GM18519 (cell line): ENCODE data around the gene RAB8B.

Source experiments
- ATAC-seq: cut with Tn5 transposase; IDR thresholded peaks from one replicate; pipeline ENCODE4 v1.9.1; 2021; ENCODE audit warnings: mild to moderate bottlenecking, moderate library complexity; ENCODE audit not compliant: unreplicated experiment, low FRiP score

RAB8B gene

DNA sequence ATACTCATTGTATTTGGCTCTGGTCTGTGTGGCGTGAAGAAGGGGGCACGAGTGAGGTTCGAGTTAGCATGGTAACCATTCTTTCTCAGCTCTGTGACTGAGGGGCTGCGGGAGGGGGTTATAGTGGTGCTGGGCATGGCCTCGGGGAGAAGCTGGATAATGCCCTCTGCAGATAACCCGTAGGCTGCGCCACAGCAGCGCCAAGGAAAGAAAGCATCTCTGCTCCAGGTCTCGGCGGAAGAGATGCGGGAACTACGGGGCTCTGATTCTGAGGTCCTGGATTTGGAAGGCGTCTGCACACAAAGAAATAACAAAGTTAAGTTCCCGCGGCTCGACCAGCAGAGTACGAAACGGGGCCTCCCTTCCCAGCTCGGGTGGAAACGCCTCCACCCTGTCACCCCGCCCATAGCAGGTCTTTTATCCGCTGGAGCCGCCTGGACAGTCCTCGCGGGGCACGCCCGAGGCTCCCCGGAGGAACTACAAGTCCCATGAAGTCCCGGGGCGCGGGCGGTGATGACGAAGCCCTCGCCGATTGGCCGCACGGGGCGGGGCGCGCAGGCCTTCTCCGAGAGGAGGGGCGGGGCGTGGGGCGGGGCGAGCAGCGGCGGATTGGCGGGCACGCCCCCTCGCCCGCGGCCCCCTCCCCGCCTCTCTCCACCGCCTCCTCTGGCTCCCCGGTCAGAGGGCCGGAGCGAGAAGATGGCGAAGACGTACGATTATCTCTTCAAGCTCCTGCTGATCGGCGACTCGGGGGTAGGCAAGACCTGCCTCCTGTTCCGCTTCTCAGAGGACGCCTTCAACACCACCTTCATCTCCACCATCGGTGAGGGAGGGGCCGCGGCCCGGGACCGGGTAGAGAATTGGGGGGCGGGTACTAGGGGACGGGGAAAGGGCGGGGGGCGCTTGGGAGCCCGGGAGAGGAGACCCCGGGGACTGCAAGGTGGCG lies at the start of gene RAB8B:
RAB8B (plus strand) TSS at position 681 of the 946 bp plus-strand sequence; CDS start at position 700, 19 bp downstream.
- peak; percentile 50 for ATAC-seq

DNA sequence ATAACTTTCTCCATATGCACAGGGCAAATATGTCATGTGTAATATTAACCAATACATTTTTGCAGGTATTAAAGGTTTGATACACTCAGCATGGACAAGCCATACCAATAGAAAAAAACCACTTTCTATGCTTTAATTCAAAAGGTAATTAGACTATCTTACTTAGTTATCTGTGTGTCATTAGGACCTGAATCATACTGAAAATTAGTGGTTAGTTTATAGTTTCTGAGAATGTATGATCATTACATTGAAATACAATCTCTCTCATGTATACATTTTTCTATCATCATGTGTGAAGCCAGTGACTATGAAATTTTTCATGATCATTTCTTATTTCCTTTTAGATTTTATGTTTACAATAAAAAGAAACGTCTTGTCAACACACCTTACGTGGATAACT lies 48.5 kb upstream of the RAB8B start:
- ATAC-seq, result no peak

DNA sequence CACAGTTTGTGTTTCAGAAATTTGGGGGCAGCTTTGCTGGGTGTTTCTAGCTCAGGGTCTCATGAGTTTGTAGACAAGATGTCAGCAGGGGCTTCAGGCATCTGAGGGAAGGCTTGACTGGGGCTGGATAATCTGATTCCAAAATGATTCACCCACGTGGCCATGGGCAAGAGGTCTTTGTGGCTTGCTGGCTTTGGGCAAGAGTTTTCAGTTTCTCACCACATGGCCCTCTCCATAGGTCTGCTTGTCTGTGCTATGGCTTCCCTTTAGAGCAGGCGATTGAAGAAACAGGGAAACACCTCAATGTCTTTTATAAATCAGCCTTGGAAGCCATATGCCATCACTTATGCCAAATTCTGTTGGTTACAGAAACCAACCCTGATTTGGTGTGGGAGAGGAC lies 44.0 kb upstream of the RAB8B start:
- no peak for ATAC-seq

DNA sequence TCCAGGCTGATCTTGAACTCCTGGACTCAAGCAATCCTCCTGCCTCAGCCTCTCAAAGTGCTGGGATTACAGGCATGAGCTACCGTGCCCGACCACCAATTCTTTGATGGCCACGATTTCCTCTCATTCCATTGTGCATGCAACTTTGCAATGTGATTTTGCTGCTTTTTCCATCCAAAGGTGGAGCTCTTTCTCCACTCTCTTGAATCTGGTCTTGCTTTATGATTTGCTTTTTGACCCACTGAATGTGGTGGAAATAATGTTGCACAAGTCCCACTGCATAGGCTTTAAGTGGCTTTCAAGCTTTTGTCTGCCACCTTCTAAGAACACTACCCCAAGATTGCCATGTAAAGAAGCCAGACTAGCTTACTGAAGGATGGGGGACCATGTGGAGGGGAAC lies 42.7 kb upstream of the RAB8B start:
- no peak for ATAC-seq

DNA sequence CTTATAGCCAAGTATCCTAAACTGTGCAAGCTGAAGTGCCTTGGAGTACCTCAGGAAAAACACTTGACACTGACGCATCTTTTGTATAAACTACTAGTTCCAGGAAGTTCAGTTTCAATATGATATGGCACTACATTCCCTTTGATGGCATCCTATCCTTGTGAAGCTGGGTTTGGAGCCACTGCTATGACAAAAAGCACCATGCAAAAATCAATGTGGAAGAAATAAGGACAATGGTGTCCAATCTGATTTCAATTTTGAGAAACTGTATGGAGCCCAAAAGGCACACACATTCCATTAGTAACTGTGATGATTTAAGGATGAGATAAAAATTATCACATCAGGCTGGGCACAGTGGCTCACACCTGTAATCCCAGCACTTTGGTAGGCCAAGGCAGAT lies 37.7 kb upstream of the RAB8B start:
- ATAC-seq, result no peak

DNA sequence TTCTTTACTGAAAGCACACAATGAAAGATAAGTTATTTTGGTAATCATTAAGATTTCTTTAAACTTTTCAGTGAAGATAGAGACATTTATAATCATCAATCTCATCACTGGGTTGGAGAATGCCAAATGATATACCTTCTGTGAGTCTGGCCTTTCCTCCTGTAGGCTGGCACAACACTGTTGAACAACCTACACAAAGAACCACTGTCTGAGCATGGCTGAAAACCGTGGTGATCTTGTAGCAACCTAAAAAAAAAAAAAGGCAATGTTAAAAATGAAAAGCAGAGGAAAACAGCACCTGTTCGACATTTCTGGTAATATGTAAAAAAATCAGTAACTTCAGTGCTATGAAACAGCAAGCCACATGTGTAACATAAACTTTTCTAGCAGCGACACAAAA lies 33.9 kb upstream of the RAB8B start:
- ATAC-seq, result no peak

DNA sequence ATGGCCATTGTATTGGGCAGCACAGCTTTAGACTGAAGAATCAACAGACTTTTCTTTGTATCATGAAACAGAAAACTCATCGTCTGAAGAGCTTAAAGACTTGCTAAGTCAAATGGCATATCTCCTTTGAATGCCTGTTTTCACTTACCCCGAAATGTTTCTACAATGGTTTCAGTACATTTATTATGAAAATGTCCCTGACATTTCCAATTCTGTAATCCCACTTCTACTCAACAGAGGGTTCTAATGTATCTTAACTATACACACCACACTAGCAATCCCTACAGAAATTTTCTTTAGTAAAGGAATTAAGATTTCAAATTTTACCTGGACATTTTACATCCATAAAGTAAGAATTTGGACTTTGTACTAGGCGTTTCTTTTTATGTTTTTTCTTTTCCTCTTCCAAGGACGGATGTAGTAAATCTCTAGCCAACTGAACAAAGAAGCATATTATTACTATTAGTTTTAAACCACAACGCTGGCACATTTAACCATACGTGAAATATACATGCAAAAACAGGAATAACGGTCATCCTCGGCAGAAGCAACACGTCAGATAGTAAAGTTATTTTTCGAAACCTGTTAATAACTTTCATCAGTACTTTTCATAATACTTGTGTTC lies 33.2 kb upstream of the RAB8B start:
- ATAC-seq, result no peak

DNA sequence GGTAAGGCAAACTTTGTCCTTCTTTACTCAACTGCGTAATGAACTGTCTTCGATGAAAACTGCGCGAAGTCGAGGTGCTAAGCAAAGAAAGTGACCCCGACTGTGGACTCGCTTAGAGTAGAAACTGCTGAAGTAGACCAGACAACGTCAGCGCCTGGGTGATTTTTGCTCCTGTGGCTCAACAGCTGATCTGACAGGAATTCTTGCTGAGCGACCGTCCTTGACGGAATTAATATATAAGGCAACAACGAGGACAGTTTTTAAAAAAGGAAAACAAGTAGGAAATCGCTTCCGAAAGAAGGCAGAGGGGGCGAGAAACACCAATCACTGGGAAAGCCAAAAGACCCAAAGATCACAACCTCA lies 32.7 kb upstream of the RAB8B start:
- ATAC-seq, result no peak

DNA sequence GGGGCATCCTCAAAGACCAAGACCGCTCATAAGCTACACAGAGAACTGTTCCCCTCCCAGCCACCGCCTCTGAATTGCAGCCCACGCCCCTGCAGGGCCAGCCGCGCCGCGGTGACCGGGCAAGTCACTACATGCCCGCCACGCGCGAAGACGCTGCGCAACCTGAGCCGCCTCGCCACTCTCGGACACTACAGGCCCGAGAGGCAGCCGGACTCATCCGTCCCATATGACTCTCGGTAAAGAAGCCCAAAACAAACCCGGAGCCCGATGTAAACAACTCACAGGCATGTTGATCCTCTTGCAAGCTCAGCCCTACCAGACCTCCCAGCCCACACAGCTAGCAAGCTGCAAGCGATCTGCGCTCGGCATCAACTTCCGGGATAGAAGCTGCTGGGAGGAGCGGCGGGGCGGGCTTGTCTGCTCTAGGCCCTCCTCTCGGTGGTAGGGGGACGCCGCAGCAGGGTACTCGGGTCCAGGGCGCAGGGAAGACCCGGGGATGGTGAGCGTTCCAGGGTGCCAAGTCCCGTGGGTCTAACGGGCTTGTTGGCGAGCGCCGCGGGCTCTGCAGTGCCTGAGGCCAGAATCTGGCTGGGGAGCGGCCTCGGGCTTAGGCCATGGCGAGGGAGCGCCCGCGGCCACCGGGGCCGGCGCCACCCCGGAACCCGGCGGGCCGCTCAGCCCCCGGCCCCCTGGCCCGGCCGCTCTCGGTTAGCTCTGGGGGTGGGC lies 32.1 kb upstream of the RAB8B start, which contains the start of gene RPS27L:
RPS27L (minus strand) TSS at position 360 of the 726 bp plus-strand sequence; CDS start at position 288, 72 bp downstream.
- ATAC-seq, result peak; percentile 70

DNA sequence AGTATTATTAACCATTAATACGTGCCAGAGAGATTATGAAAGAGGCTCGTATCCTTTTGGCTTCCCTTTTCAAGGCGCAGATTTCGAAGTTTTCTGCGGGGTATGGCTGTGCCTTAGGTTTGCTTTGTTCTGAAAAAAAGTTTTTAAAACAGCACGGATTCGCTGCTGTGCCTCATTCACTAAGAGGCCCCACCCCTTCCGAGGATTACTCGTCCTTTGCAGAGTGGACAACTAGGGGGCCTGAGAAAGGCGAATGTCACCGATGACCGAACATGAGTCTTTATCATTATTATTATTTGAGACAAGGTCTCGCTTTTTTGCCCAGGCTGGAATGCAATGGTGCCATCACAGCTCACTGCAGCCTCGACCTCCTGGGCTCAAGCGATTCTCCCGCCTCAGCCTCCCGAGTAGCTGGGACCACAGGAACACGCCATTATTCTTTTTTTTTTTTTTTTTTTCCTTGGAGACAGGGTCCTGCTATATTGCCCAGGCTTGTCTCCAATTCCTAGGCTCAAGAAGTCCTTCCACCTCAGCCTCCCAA lies 31.4 kb upstream of the RAB8B start:
- ATAC-seq, result no peak

DNA sequence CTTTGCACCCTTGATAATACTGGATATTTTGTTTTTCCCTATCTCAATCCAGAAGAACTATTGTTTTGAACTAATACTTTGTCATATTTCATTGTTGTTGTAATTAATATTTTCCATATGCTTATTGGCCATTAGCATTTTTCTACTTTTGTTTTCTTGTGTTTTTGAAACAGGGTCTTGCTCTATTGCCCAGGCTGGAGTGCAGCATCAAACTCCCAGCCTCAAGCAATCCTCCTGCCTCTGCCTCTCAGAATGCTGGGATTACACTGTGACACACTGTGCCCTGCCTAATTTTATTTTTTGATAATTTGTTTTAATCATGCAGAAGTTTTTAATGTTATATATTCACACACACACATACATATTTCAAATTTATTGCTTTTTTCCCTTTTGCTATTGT lies 28.8 kb upstream of the RAB8B start:
- ATAC-seq, result no peak

DNA sequence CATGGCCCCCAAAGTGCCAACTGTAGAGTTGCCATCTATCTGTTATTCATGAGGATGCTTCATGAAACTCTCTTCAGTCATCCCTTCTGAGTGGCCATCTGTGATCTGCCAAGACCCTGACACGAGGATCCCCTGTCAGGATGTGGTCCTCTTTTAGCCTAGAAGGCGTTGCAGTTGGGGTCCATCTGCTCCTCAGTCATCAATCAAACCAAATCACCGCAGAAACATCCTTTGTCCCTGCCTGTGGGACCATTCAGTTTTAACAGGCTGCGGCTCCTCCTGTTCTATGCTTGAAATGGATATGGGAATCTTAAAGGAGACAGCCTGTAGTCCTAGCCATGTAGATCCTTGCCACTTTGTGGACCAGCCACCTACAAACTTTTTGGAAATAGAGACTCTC lies 26.2 kb upstream of the RAB8B start:
- ATAC-seq, result no peak

DNA sequence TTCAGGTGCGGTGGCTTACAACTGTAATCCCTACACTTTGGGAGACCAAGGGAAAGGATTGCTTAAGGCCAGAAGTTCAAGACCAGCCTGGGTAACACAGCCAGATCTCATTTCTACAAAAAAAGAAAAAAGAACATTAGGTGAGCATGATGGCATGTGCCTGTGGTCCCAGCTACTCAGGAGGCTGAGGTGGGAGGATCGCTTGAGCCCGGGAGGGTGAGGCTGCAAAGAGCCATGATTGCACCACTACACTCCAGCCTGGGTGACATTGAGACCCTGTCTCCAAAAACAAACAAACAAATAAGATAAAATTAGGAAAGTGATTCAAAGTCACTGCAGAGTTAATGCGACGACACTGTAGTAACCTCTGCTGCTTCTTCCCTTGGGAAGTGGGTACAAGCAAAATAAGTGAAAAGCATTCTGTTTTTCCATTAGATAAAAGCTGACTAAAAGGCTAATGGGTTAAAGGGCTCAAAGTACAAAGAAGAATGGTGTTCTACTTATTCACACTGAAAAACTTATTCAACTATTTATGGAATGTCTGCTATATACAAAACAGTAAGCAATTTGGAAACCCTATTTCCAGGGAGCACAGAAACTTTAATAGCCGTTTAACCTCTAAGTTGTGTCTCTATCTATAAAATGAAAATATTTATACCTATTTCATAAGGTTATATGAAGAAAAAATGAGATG lies 24.1 kb upstream of the RAB8B start:
- ATAC-seq, result no peak

DNA sequence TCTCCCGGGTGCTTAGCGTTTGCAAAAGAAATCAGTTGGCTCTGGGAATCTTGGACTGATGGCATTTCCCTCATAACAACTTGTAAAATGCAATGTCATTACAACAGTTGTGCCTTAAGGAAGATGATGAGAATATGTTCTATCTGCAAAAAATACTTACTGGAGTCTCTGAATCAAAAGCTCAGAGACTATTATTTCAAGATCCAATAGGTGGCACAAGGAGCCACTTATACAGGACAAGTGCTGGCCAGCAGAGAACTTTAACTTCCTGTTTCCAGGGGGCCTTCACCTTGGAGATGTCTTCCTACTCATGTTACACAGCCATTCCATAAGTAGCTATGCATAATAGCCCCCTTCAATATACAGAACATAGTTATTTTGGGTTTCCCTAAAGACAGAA lies 23.2 kb upstream of the RAB8B start:
- no peak for ATAC-seq

DNA sequence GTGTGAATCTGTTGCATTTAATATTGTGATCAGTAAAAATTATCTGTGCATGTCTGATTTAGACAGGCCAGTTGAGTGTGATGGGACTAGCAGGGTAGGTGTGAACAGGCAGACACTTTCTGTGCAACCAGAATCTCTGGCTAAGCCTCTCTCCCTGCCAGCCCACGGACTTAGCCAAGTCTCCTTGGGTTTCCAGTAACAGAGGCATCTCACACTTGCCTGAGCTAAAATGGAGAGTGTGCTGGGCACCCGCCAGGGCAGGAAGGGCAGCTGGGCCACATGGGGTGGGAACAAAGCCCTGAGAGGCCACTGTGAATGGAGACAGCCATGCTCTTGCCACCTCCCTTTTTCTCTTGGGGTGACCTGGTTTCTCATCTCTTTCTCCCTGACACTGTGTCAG lies 19.6 kb upstream of the RAB8B start:
- ATAC-seq, result no peak

DNA sequence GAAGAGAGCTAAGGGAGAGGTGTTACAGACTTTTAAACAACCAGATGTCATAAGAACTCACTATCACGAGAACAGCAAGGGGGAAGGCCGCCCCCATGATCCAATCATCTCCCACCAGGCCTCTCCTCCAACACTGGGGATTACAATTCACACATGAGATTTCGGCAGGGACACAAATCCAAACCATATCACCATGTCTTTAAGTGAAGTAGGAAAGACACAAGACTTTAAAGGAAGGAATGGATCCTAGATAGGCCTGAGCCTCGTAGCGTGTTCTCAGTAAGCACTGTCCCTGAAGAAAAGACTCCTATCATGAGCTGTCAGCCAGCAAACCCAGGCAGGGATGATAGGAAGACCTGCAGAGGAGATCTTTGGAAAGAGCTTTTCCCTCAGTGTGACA lies 17.0 kb upstream of the RAB8B start:
- ATAC-seq, result no peak

DNA sequence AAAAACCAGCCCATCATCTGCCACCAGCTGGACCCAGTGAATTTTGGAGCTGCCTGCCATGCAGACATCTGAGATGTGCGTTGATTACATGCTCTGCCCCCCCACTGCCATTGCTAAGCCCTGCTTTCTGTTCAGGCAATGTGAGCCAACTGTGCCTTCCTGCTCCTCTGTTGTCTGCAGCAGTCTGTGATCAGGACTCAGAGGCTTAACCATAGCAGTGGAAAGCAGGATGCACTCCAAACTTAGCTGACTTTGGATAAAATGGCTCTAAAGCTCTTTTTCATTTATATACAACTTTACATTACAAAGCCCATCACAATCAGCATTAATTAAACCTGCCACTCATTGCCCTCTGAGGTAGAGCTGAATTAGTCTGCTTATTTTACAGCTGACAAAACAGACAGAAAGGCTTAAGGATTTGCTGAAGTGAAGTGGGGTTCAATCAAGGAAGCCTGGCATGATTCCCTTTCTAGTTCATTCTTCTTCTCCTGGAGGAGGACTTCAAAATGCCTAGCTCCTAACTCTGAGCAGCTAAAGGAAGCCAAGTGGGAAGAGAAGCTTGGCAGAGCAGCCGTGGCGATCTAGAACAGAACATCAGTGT lies 16.5 kb upstream of the RAB8B start:
- ATAC-seq, result no peak

DNA sequence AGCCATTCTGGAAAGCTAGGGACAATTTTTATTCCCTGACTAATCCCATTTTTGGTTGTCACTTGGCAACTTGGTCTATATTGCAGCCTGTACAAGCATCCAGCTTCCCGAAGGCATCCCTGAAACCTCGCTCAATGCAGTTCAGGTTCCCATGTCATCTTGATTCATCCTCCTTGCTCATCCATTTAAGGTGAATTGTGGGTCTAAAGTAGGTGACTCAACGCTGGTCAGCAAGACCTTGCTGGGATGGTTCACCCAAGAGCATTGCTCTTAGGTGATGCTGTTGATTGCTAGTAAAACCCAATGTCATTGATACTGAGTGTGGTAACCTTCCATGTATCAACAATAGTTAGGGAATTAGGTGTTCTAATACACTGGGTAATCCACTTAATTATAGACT lies 13.1 kb upstream of the RAB8B start:
- no peak for ATAC-seq

DNA sequence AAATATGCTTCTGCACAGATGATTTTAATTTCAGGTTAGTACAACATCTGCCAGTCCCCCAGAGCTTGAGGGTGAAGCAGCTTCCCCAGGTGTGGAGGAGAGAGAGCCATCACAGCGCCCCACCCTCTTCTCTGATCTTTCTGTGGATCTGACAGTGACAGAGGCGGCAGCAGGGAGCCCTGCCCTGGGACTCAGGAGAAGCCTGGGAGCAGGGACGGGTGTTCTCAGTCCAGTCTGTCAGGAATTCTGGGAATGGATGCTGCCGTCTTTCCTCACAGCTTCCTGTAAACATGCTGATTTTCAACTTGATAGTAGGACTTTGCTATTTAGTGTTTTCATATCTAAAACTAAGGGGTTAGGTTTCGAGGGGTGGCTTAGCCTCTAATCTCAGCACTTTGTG lies 11.4 kb upstream of the RAB8B start:
- no peak for ATAC-seq

DNA sequence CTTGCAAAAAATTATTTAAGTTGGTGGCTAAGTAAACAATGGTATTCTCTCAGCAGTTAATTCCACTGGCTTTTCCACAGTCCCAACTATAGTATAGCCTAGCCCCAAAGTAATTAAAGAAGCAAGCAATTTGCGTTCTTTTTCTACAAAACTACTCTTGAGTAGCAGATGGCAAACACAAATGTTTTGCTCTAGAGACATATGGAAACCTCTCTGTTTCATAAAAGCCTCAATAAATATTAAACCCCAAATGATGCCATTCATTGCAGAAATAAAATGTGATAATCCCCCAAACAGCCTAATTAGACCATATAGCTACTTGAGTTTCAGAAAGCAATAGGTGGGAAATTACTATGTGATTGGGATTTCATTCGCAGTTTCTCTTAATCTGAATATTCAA lies 8.7 kb upstream of the RAB8B start:
- no peak for ATAC-seq
